Uterus (tissue), 4 donors: ENCODE measurements around the gene LRRC71. TPM values are rescaled to one million over a fixed set of nuclear protein-coding genes. Genes with fewer than 3 reads are reported as not detected.

ENCODE experiments used
- DNase-seq, 2 donors: peaks; one replicate each; pipeline ENCODE4 v3.0.0-alpha.2; 2019 to 2020
- H3K27ac ChIP-seq, 2 donors: fragments of 200-600 bp; sonication (generic); 1 replicate in 1 of 2; 2 replicates in 1 of 2; pipeline ENCODE4 v1.5.1; 2016 to 2018
- H3K27me3 ChIP-seq, 2 donors: fragments of 200-600 bp; sonication (generic); one replicate each; pipeline ENCODE4 v1.5.1; 2018 to 2019; ENCODE audit warnings: control low read depth in 1 of 2
- H3K36me3 ChIP-seq, 2 donors: fragments of 200-600 bp; sonication (generic); one replicate each; pipeline ENCODE4 v1.5.1; 2019; ENCODE audit warnings: control low read depth in 1 of 2
- H3K4me1 ChIP-seq, 2 donors: fragments of 200-600 bp; sonication (generic); one replicate each; pipeline ENCODE4 v1.5.1; 2018 to 2019; ENCODE audit warnings: control low read depth in 1 of 2
- H3K4me3 ChIP-seq, 2 donors: fragments of 200-600 bp; sonication (generic); 1 replicate in 1 of 2; 2 replicates in 1 of 2; pipeline ENCODE4 v1.5.1; 2018 to 2019; ENCODE audit warnings: mild to moderate bottlenecking in 1 of 2
- H3K9me3 ChIP-seq, 2 donors: fragments of 200-600 bp; sonication (generic); one replicate each; pipeline ENCODE4 v1.5.1; 2019; ENCODE audit warnings: control low read depth in 1 of 2
- CTCF ChIP-seq, 4 experiments: fragments of 200-600 bp in 2 of 4; fragments of 450-650 bp in 2 of 4; sonication (generic) in 2 of 4; IDR thresholded peaks; one replicate each; pipeline ENCODE4 v1.5.1; 2016 to 2019; ENCODE audit warnings: antibody characterized with exemption in 4 of 4, mild to moderate bottlenecking in 2 of 4, moderate library complexity in 1 of 4
- POLR2A ChIP-seq, 2 donors: fragments of 450-650 bp; IDR thresholded peaks; one replicate each; pipeline ENCODE4 v1.6.1; 2016; ENCODE audit warnings: antibody characterized with exemption in 2 of 2, mild to moderate bottlenecking in 1 of 2, moderate library complexity in 1 of 2
- intact Hi-C: fragments of 100-400 bp; cut with DNase I; formaldehyde crosslinking; loops from one replicate; pipeline ENCODE4 v1.15.1; 2023; ENCODE audit warnings: low total_unique reads
- total RNA-seq, 4 donors: library from RNA; depleted of rRNA in 3 of 4; stranded (reverse); fragments of >200 nt in 3 of 4; gene quantifications; one replicate each; pipeline versions ENCODE4 v1.1.0 to v1.2.4, GENCODE V29; 2014 to 2023
- donor health status: DM: yes; HTN: yes; CAD: no.

LRRC71 gene
- total RNA-seq, 4 donors from 2014 or later: 0.48 to 3.8 (median 0.91) TPM; not detected in 1

DNA sequence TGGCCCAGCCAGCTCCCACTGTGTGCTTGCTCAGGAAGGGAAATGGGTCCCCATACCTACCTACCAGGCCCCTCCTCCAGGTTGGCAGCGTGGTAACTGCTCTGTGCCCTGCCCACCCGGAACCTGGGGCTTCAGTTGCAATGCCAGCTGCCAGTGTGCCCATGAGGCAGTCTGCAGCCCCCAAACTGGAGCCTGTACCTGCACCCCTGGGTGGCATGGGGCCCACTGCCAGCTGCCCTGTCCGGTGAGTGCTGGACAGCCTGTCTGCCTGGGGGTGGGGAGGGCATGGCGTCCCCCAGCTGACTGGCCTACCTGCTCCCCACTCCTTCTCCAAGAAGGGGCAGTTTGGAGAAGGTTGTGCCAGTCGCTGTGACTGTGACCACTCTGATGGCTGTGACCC lies 10.8 kb upstream of the LRRC71 start:
- no peak for DNase-seq
- Histone ChIP-seq H3K4me1 (no peaks in the 10 kb centered on the region), H3K27ac (no peak overlapping the region), H3K4me3 (no peak overlapping the region), H3K27me3 (no peaks in the 10 kb centered on the region), H3K9me3 (no peaks in the 10 kb centered on the region), H3K36me3 (no peaks in the 10 kb centered on the region)
- intact Hi-C loops: no loop called here
- TF ChIP-seq POLR2A (IDR thresholded peaks at IDR 0.05) (no peak), CTCF (IDR thresholded peaks at IDR 0.05) (no peak)

DNA sequence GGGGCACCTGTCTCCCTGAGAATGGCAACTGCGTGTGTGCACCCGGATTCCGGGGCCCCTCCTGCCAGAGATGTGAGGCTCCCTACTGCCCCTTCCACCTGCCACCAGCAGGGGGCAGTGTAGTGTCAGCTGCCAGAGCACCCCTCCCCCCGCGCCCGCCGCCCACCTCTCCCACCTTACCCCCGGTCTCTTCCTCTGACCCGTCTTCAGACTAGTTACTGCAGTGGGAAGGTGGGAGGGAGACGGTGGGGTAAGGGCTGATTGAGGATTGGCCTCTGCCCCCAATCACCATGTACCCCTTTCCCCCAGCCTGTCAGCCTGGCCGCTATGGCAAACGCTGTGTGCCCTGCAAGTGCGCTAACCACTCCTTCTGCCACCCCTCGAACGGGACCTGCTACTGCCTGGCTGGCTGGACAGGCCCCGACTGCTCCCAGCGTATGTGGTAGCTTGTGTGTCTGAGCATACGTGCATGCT lies 10.1 kb upstream of the LRRC71 start:
- no peaks in the 10 kb centered on the region for H3K27me3 ChIP-seq
- no peak overlapping the region for H3K4me3 ChIP-seq
- intact Hi-C loops: no loop called here
- no peak for DNase-seq
- no peaks in the 10 kb centered on the region for H3K4me1 ChIP-seq
- no peaks in the 10 kb centered on the region for H3K9me3 ChIP-seq
- H3K27ac ChIP-seq: no peak overlapping the region
- TF ChIP-seq CTCF (IDR thresholded peaks at IDR 0.05) (peak; percentile 31 to 65 (median 36)), POLR2A (IDR thresholded peaks at IDR 0.05) (no peak)
- H3K36me3 ChIP-seq: no peaks in the 10 kb centered on the region

GRCh38 chr1:156911577-156912298 lies 8.7 kb upstream of the LRRC71 start:
- no peak for DNase-seq
- TF ChIP-seq CTCF (IDR thresholded peaks at IDR 0.05): no peak
- TF ChIP-seq POLR2A (IDR thresholded peaks at IDR 0.05): no peak
- H3K4me1 ChIP-seq: no peaks in the 10 kb centered on the region
- no peaks in the 10 kb centered on the region for H3K27me3 ChIP-seq
- no peak overlapping the region for H3K4me3 ChIP-seq
- H3K9me3 ChIP-seq: no peaks in the 10 kb centered on the region
- H3K27ac ChIP-seq: no peak overlapping the region
- H3K36me3 ChIP-seq: no peaks in the 10 kb centered on the region
- intact Hi-C loops: no loop called here

GRCh38 chr1:156912310-156912709 lies 8.1 kb upstream of the LRRC71 start:
- no peaks in the 10 kb centered on the region for H3K36me3 ChIP-seq
- no peak overlapping the region for H3K27ac ChIP-seq
- intact Hi-C loops: no loop called here
- DNase-seq: no peak
- no peak for TF ChIP-seq CTCF (IDR thresholded peaks at IDR 0.05)
- no peak for TF ChIP-seq POLR2A (IDR thresholded peaks at IDR 0.05)
- H3K27me3 ChIP-seq: no peaks in the 10 kb centered on the region
- no peaks in the 10 kb centered on the region for H3K4me1 ChIP-seq
- H3K9me3 ChIP-seq: no peaks in the 10 kb centered on the region
- H3K4me3 ChIP-seq: no peak overlapping the region

DNA sequence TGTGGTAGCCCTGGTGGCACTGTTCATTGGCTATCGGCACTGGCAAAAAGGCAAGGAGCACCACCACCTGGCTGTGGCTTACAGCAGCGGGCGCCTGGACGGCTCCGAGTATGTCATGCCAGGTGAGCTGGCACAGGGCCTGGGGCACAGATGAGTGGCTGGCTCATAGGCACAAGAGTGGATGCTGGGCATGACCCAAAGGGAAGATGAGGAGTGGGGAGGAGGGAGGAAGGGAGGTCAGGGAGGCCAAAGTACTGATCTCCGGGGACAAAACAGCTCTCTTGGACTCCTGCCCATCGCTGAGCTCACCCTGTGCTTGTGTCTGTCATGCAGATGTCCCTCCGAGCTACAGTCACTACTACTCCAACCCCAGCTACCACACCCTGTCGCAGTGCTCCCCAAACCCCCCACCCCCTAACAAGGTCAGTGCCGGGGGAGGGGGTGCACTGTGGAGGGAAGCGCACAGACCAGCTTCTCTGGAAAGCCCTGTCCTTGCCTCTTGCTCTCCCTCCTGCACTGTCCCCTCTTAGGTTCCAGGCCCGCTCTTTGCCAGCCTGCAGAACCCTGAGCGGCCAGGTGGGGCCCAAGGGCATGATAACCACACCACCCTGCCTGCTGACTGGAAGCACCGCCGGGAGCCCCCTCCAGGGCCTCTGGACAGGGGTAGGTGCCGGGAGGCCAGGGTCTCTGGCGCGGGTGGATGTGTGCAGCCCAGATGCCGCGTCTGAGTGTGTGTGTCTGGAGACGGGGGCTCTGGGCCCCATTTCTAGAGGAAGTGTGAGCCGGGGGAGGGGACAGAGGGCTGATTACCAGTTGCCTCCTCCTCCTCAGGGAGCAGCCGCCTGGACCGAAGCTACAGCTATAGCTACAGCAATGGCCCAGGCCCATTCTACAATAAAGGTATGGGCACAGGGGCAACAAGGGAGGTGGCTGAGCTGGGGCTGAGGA lies 7.3 kb upstream of the LRRC71 start:
- H3K4me1 ChIP-seq: no peaks in the 10 kb centered on the region
- intact Hi-C loops: no loop called here
- H3K36me3 ChIP-seq: no peaks in the 10 kb centered on the region
- no peaks in the 10 kb centered on the region for H3K27me3 ChIP-seq
- TF ChIP-seq CTCF (IDR thresholded peaks at IDR 0.05): no peak
- no peak for TF ChIP-seq POLR2A (IDR thresholded peaks at IDR 0.05)
- no peak for DNase-seq
- no peak overlapping the region for H3K4me3 ChIP-seq
- H3K27ac ChIP-seq: no peak overlapping the region
- no peaks in the 10 kb centered on the region for H3K9me3 ChIP-seq
